Skeletal muscle tissue (tissue), 4 donors: Measurements from ENCODE around the gene GALNT9. TPM values are rescaled to one million over a fixed set of nuclear protein-coding genes. Genes with fewer than 3 reads are reported as not detected.
"Not testable (repeated sequence)": the region's sequence is repeated elsewhere in the genome, so short reads cannot be mapped to it uniquely, and the experiment has no call there.

Source experiments
- H3K27ac ChIP-seq: one replicate; pipeline ENCODE4 v1.7.0; 2013; ENCODE audit warnings: mild to moderate bottlenecking, low read depth, low read length, inconsistent platforms
- H3K27me3 ChIP-seq, 3 donors: one replicate each; pipeline ENCODE4 v1.7.0; 2013; ENCODE audit warnings: low read length in 3 of 3; ENCODE audit not compliant: control insufficient read depth in 3 of 3, insufficient read depth in 3 of 3
- H3K36me3 ChIP-seq, 3 donors: one replicate each; pipeline ENCODE4 v1.7.0; 2013; ENCODE audit warnings: low read length in 3 of 3; ENCODE audit not compliant: control insufficient read depth in 3 of 3, insufficient read depth in 3 of 3
- H3K4me1 ChIP-seq, 3 donors: one replicate each; pipeline ENCODE4 v1.7.0; 2013; ENCODE audit warnings: low read length in 3 of 3, mild to moderate bottlenecking in 3 of 3; ENCODE audit not compliant: control insufficient read depth in 3 of 3, insufficient read depth in 3 of 3
- H3K4me3 ChIP-seq, 3 donors: one replicate each; pipeline ENCODE4 v1.7.0; 2013; ENCODE audit warnings: low read length in 3 of 3
- H3K9ac ChIP-seq, 3 donors: one replicate each; pipeline ENCODE4 v1.7.0; 2013; ENCODE audit warnings: low read length in 3 of 3, mild to moderate bottlenecking in 3 of 3, moderate library complexity in 2 of 3, low read depth in 1 of 3
- H3K9me3 ChIP-seq, 3 donors: one replicate each; pipeline ENCODE4 v1.7.0; 2013; ENCODE audit warnings: low read length in 3 of 3; ENCODE audit not compliant: control insufficient read depth in 3 of 3
- total RNA-seq: library from RNA; depleted of rRNA; stranded (reverse); fragments of >200 nt; gene quantifications from one replicate; pipeline ENCODE4 v1.2.3, GENCODE V29; 2014
- donor health status: Osteomylitis.

GALNT9 gene
- total RNA-seq, 1 donor from 2014 or later, result 0.52 TPM

GRCh38 chr12:132358241-132359225 is 29.1 kb upstream of the GALNT9 start:
- not testable (repeated sequence) for H3K36me3 ChIP-seq, H3K9me3 ChIP-seq, H3K4me3 ChIP-seq, H3K4me1 ChIP-seq, H3K9ac ChIP-seq, H3K27ac ChIP-seq
- H3K27me3 ChIP-seq, result peaks cover 34 to 41% (median 39%) of the 10 kb centered on the region in 3 donors

- H3K36me3 ChIP-seq, result no peaks in the 10 kb centered on the region
Observed at GRCh38 chr12:132357623-132358186, 28.3 kb upstream of the GALNT9 start.

GRCh38 chr12:132356691-132357622 is 27.6 kb upstream of the GALNT9 start:
- Histone ChIP-seq H3K9me3 (peaks cover 0 to 3% (median 0%) of the 10 kb centered on the region in 3 donors), H3K36me3 (no peaks in the 10 kb centered on the region), H3K9ac (no peak overlapping the region), H3K4me1 (no peaks in the 10 kb centered on the region), H3K27ac (no peak overlapping the region), H3K27me3 (peaks cover 44 to 50% (median 48%) of the 10 kb centered on the region in 3 donors), H3K4me3 (no peak overlapping the region)

More at GRCh38 chr12:132357623-132358186, 28.3 kb upstream of the GALNT9 start:
- no peak overlapping the region for H3K27ac ChIP-seq
- H3K4me3 ChIP-seq, result no peak overlapping the region
- peaks cover 41 to 45% (median 44%) of the 10 kb centered on the region in 3 donors for H3K27me3 ChIP-seq
- peaks cover 0 to 3% (median 0%) of the 10 kb centered on the region in 3 donors for H3K9me3 ChIP-seq
- H3K9ac ChIP-seq, result no peak overlapping the region
- H3K4me1 ChIP-seq, result no peaks in the 10 kb centered on the region

- Histone ChIP-seq H3K27me3 (peaks cover 47 to 58% (median 53%) of the 10 kb centered on the region in 3 donors), H3K36me3 (no peaks in the 10 kb centered on the region), H3K27ac (no peak overlapping the region), H3K4me3 (no peak overlapping the region), H3K9ac (no peak overlapping the region), H3K9me3 (peaks cover 0 to 3% (median 0%) of the 10 kb centered on the region in 3 donors), H3K4me1 (no peaks in the 10 kb centered on the region)
Observed at GRCh38 chr12:132355742-132356681, 26.6 kb upstream of the GALNT9 start.

- Histone ChIP-seq H3K9ac (no peak overlapping the region), H3K4me3 (no peak overlapping the region), H3K36me3 (no peaks in the 10 kb centered on the region), H3K27ac (no peak overlapping the region), H3K4me1 (no peaks in the 10 kb centered on the region), H3K27me3 (peaks cover 50 to 58% (median 56%) of the 10 kb centered on the region in 3 donors), H3K9me3 (peaks cover 0 to 3% (median 0%) of the 10 kb centered on the region in 3 donors)
Observed at GRCh38 chr12:132354982-132355680, 25.7 kb upstream of the GALNT9 start.

- no peak overlapping the region for H3K4me3 ChIP-seq
- no peak overlapping the region for H3K9ac ChIP-seq
- no peak overlapping the region for H3K27ac ChIP-seq
- no peaks in the 10 kb centered on the region for H3K9me3 ChIP-seq
- no peaks in the 10 kb centered on the region for H3K36me3 ChIP-seq
- peaks cover 50 to 58% (median 56%) of the 10 kb centered on the region in 3 donors for H3K27me3 ChIP-seq
- no peaks in the 10 kb centered on the region for H3K4me1 ChIP-seq
Observed at GRCh38 chr12:132354211-132354981, 25.0 kb upstream of the GALNT9 start.

- Histone ChIP-seq H3K27me3 (peaks cover 50 to 58% (median 56%) of the 10 kb centered on the region in 3 donors), H3K4me3 (no peak overlapping the region), H3K27ac (no peak overlapping the region), H3K36me3 (no peaks in the 10 kb centered on the region), H3K4me1 (no peaks in the 10 kb centered on the region), H3K9ac (no peak overlapping the region), H3K9me3 (no peaks in the 10 kb centered on the region)
Observed at GRCh38 chr12:132353811-132354210, 24.4 kb upstream of the GALNT9 start.
